Panc1 (cell line): Measurements from ENCODE around the gene KCNMB2. TPM values are rescaled to one million over a fixed set of nuclear protein-coding genes. Genes with fewer than 3 reads are reported as not detected.

Experiments used
- ATAC-seq: fragments of 200-7000 bp; cut with Tn5 transposase; 2 replicates; pipeline ENCODE4 v1.9.1; 2020; ENCODE audit warnings: mild to moderate bottlenecking, moderate library complexity
- BruUV-seq: library from RNA; stranded (reverse); fragments of 400-500 nt; replicated peaks from 2 replicates; lab custom pipeline; 2021; lab: Mats Ljungman, UMichigan
- CTCF ChIA-PET: fragments of 300-600 bp; sonication (Branson Sonifier 250); formaldehyde crosslinking; loops from one replicate; lab custom pipeline; 2022; ENCODE audit warnings: antibody characterized with exemption; lab: Charles Lee
- POLR2A ChIA-PET: fragments of 300-600 bp; sonication (Branson Sonifier 250); formaldehyde crosslinking; loops from one replicate; lab custom pipeline; 2022; ENCODE audit warnings: antibody characterized with exemption; lab: Charles Lee
- DNase-seq: peaks from one replicate; pipeline ENCODE4 v3.0.0-alpha.2; 2010; ENCODE audit warnings: low read depth, low spot score
- H3K27ac ChIP-seq: 2 replicates; pipeline ENCODE4 v1.5.1; 2011; ENCODE audit warnings: mild to moderate bottlenecking, low read length, inconsistent platforms
- H3K27me3 ChIP-seq: fragments of 200-500 bp; sonication (Bioruptor generic); 2 replicates; pipeline ENCODE4 v1.6.0; 2014; ENCODE audit warnings: low read length, inconsistent platforms; ENCODE audit not compliant: control insufficient read depth, insufficient read depth
- H3K36me3 ChIP-seq: fragments of 200-500 bp; sonication (Bioruptor generic); 2 replicates; pipeline ENCODE4 v1.5.1; 2014; ENCODE audit warnings: inconsistent platforms, mild to moderate bottlenecking, low read length, moderate library complexity; ENCODE audit not compliant: control insufficient read depth, insufficient read depth
- H3K4me1 ChIP-seq: 2 replicates; pipeline ENCODE4 v1.5.1; 2011; ENCODE audit warnings: inconsistent platforms, mild to moderate bottlenecking, low read length, moderate library complexity; ENCODE audit not compliant: control insufficient read depth, insufficient read depth
- H3K4me3 ChIP-seq, 2 experiments: 2 replicates each; pipeline ENCODE4 v1.5.1; 2011 to 2012; ENCODE audit warnings: low read depth in 2 of 2, low read length in 2 of 2, mild to moderate bottlenecking in 2 of 2, inconsistent platforms in 1 of 2, moderate library complexity in 1 of 2
- H3K9me3 ChIP-seq: fragments of 200-500 bp; sonication (Bioruptor generic); 2 replicates; pipeline ENCODE4 v1.5.1; 2014; ENCODE audit warnings: low read depth, mild to moderate bottlenecking, inconsistent platforms, low read length, moderate library complexity; ENCODE audit not compliant: control insufficient read depth, insufficient read depth
- CTCF ChIP-seq: fragments of 450-650 bp; IDR thresholded peaks from 2 replicates; pipeline ENCODE4 v1.5.1; 2017; ENCODE audit warnings: mild to moderate bottlenecking
- POLR2AphosphoS5 ChIP-seq: IDR thresholded peaks from 2 replicates; pipeline ENCODE4 v1.6.1; 2012; ENCODE audit warnings: mild to moderate bottlenecking, low read depth, low read length, moderate library complexity
- SIN3A ChIP-seq: IDR thresholded peaks from 2 replicates; pipeline ENCODE4 v1.6.1; 2012; ENCODE audit warnings: low read depth, mild to moderate bottlenecking, low read length, moderate library complexity, borderline replicate concordance; ENCODE audit not compliant: insufficient read depth
- TCF7L2 ChIP-seq: IDR thresholded peaks from 2 replicates; pipeline ENCODE4 v1.6.1; 2011; ENCODE audit warnings: mild to moderate bottlenecking, low read depth, low read length, inconsistent platforms
- in situ Hi-C: cut with HindIII; loops from 2 replicates; pipeline ENCODE4 v1.10.0; 2016; ENCODE audit warnings: low sequenced_read_pairs, low pct_unique_long_range_greater_than_20kb
- intact Hi-C: fragments of 100-400 bp; cut with micrococcal nuclease; formaldehyde crosslinking; loops from one replicate; pipeline ENCODE4 v1.10.0; 2022; ENCODE audit not compliant: unreplicated experiment
- total RNA-seq: library from RNA; stranded (reverse); gene quantifications from one replicate; pipeline ENCODE4 v1.2.1, GENCODE V29; 2021; ENCODE audit not compliant: unreplicated experiment
- TF ChIP-seq, protein P1 (sequence below), 2 experiments: IDR thresholded peaks; 2 replicates each; pipeline ENCODE4 v1.6.1; 2011 to 2012; ENCODE audit warnings: low read depth in 2 of 2, control low read depth in 1 of 2, low read length in 1 of 2, mild to moderate bottlenecking in 1 of 2, moderate library complexity in 1 of 2; ENCODE audit not compliant: insufficient read depth in 1 of 2

Gene KCNMB2
- total RNA-seq, 1 experiment from 2014 or later: not detected

GRCh38 chr3:178761024-178761423 lies 224.8 kb downstream of the KCNMB2 start:
- in situ Hi-C loops (no loop called here), intact Hi-C loops (no loop called here)
- POLR2A ChIA-PET: no interaction called here
- Histone ChIP-seq H3K27ac (no peak overlapping the region), H3K4me1 (no peaks in the 10 kb centered on the region), H3K36me3 (no peaks in the 10 kb centered on the region), H3K9me3 (no peaks in the 10 kb centered on the region), H3K4me3 (no peak overlapping the region), H3K27me3 (no peaks in the 10 kb centered on the region)
- DNase-seq: no peak
- CTCF ChIA-PET: no interaction called here
- BruUV-seq: no TSS peak
- ATAC-seq: no peak
- no peak for TF ChIP-seq POLR2AphosphoS5
- TF ChIP-seq CTCF: no peak
- TF ChIP-seq, protein P1, sequence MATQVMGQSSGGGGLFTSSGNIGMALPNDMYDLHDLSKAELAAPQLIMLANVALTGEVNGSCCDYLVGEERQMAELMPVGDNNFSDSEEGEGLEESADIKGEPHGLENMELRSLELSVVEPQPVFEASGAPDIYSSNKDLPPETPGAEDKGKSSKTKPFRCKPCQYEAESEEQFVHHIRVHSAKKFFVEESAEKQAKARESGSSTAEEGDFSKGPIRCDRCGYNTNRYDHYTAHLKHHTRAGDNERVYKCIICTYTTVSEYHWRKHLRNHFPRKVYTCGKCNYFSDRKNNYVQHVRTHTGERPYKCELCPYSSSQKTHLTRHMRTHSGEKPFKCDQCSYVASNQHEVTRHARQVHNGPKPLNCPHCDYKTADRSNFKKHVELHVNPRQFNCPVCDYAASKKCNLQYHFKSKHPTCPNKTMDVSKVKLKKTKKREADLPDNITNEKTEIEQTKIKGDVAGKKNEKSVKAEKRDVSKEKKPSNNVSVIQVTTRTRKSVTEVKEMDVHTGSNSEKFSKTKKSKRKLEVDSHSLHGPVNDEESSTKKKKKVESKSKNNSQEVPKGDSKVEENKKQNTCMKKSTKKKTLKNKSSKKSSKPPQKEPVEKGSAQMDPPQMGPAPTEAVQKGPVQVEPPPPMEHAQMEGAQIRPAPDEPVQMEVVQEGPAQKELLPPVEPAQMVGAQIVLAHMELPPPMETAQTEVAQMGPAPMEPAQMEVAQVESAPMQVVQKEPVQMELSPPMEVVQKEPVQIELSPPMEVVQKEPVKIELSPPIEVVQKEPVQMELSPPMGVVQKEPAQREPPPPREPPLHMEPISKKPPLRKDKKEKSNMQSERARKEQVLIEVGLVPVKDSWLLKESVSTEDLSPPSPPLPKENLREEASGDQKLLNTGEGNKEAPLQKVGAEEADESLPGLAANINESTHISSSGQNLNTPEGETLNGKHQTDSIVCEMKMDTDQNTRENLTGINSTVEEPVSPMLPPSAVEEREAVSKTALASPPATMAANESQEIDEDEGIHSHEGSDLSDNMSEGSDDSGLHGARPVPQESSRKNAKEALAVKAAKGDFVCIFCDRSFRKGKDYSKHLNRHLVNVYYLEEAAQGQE (IDR thresholded peaks at IDR 0.05; ENCODE audit: insufficient read depth in 1 of 2, low read depth in 2 of 2, low read length in 1 of 2): no peak
- no peak for TF ChIP-seq SIN3A
- TF ChIP-seq TCF7L2: no peak

DNA sequence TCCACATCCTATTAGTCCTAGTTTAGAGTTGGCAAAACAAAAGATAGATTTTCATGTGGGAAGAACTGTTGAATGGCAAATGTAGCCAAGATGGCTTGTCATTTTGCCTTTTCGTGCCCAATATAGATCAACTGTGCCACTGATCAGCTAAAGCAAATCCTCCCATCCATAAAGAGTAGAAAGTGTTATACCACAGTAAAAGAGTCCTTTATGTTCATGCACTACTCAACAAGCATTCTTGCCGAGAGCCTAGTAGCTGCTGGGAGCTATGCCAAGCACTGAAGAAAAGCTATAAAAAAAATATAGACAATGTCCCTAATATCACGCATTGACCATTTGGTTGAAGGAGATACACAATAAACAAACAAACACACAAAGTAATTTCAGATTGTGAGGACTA lies 225.2 kb downstream of the KCNMB2 start:
- DNase-seq: no peak
- Histone ChIP-seq H3K27me3 (no peaks in the 10 kb centered on the region), H3K9me3 (no peaks in the 10 kb centered on the region), H3K36me3 (no peaks in the 10 kb centered on the region), H3K4me3 (no peak overlapping the region), H3K4me1 (no peaks in the 10 kb centered on the region), H3K27ac (no peak overlapping the region)
- TF ChIP-seq TCF7L2 (no peak), POLR2AphosphoS5 (no peak), SIN3A (no peak), CTCF (no peak)
- TF ChIP-seq, protein P1 (IDR thresholded peaks at IDR 0.05; ENCODE audit: insufficient read depth in 1 of 2, low read depth in 2 of 2, low read length in 1 of 2): no peak
- CTCF ChIA-PET: no interaction called here
- BruUV-seq: no TSS peak
- in situ Hi-C loops (no loop called here), intact Hi-C loops (no loop called here)
- no peak for ATAC-seq
- POLR2A ChIA-PET: no interaction called here
